Heart left ventricle (tissue), 16 donors: ENCODE measurements around the gene UCKL1. TPM values are rescaled to one million over a fixed set of nuclear protein-coding genes. Genes with fewer than 3 reads are reported as not detected.

Experiments used
- ATAC-seq, 4 donors: fragments of 200-7000 bp; cut with Tn5 transposase; one replicate each; pipeline ENCODE4 v1.9.1; 2020 to 2022; ENCODE audit warnings: moderate library complexity in 4 of 4, mild to moderate bottlenecking in 3 of 4, moderate number of reproducible peaks in 1 of 4
- DNase-seq, 5 donors: peaks; one replicate each; pipeline ENCODE4 v3.0.0-alpha.2; 2020
- H3K27ac ChIP-seq, 12 donors: fragments of 200-600 bp; sonication (generic) in 4 of 12; one replicate each; pipeline versions ENCODE4 v1.5.0 to v1.8.0; 2016 to 2022; ENCODE audit warnings: mild to moderate bottlenecking in 2 of 12
- H3K27me3 ChIP-seq, 9 donors: fragments of 200-600 bp; sonication (generic) in 2 of 9; one replicate each; pipeline versions ENCODE4 v1.5.1 to v1.8.0; 2016 to 2022; ENCODE audit warnings: mild to moderate bottlenecking in 3 of 9
- H3K36me3 ChIP-seq, 9 donors: fragments of 200-600 bp; sonication (generic) in 2 of 9; one replicate each; pipeline versions ENCODE4 v1.5.0 to v1.8.0; 2018 to 2022; ENCODE audit warnings: mild to moderate bottlenecking in 2 of 9
- H3K4me1 ChIP-seq, 12 donors: fragments of 200-600 bp; sonication (generic) in 4 of 12; one replicate each; pipeline versions ENCODE4 v1.5.0 to v1.8.0; 2016 to 2022; ENCODE audit warnings: mild to moderate bottlenecking in 3 of 12
- H3K4me3 ChIP-seq, 12 donors: fragments of 200-600 bp; sonication (generic) in 4 of 12; one replicate each; pipeline versions ENCODE4 v1.5.0 to v1.8.0; 2017 to 2022; ENCODE audit warnings: mild to moderate bottlenecking in 9 of 12, moderate library complexity in 4 of 12
- H3K9me3 ChIP-seq, 12 donors: fragments of 200-600 bp; sonication (generic) in 4 of 12; one replicate each; pipeline versions ENCODE4 v1.5.0 to v1.8.0; 2016 to 2022; ENCODE audit warnings: mild to moderate bottlenecking in 1 of 12
- POLR2A ChIP-seq, 2 donors: fragments of 450-650 bp; IDR thresholded peaks; one replicate each; pipeline ENCODE4 v1.6.1; 2017; ENCODE audit warnings: antibody characterized with exemption in 2 of 2, mild to moderate bottlenecking in 2 of 2, moderate library complexity in 2 of 2
- WGBS, 4 donors: extraction: QIAGEN DNeasy Blood & Tissue Kit in 2 of 4; methylation state at CpG; one replicate each; pipeline versions ENCODE4 v1.1.5 to v1.1.7; 2013 to 2018; 5-methylcytosine and 5-hydroxymethylcytosine counted together
- intact Hi-C, 10 donors: fragments of 100-400 bp; cut with DNase I; formaldehyde crosslinking; loops; one replicate each; pipeline versions ENCODE4 v1.11.1 to v1.14.2; 2022
- polyA plus RNA-seq, 2 donors: library from polyadenylated mRNA; stranded (reverse); fragments of 200-250 nt; gene quantifications; one replicate each; pipeline ENCODE4 v1.2.3, GENCODE V29; 2013
- total RNA-seq, 9 donors: library from RNA; depleted of rRNA in 2 of 9; stranded (reverse); fragments of >200 nt in 2 of 9; fragmentation: NEBNext Ultra II Directional in 3 of 9; extraction: Animal tissue kit (Norgen Biotek cat#: 25700) in 3 of 9; gene quantifications; one replicate each; pipeline versions ENCODE4 v1.1.0 to v1.2.4, GENCODE V29; 2016 to 2023
- TF ChIP-seq, protein P1 (sequence below), 12 donors: fragments of 200-600 bp; sonication (generic) in 4 of 12; IDR thresholded peaks; one replicate each; pipeline versions ENCODE4 v1.5.0 to v1.8.0; 2018 to 2022; ENCODE audit warnings: antibody characterized with exemption in 12 of 12, mild to moderate bottlenecking in 5 of 12
- donor health status: ischemic (EF 13 %, LVEDD 7.1; RV severe dilation, severe dysfunction).
- donor health status: healthy with polysubstance abuse.
- donor health status: DM: no; HTN: yes; CAD: no.
- donor health status: DM: no; HTN: no; CAD: no.
- donor health status: ischemic (EF 25% LVEDD 6.9; RV normal size, moderate dysfunction).
- donor health status: ischemic (EF 25% LVEDD 5.7; RV mildly dilated, moderate dysfunction).
- donor health status: healthy.
- donor health status: DM: yes; HTN: yes; CAD: no.
- donor health status: ischemic (EF 35%, LVEDD 5.7; RV mildly dilated, moderate dysfunction).
- donor health status: nonischemic (EF 11% LVEDD 7.7; RV severe dilation, severe dysfunction).
- donor health status: DM: yes; HTN: yes; CAD: no.
- donor health status: PGD.
- donor health status: ischemic (EF 29% LVEDD 5.4; RV normal size, mild dysfunction).
- donor health status: nonischemic (EF 23%, LVEDD 6.1; RV moderate dilation, normal function).

UCKL1 gene
- total and polyA plus RNA-seq, 11 donors: 27.7 to 49.7 (median 37.5) TPM

GRCh38 chr20:63957004-63957689, 931 bp upstream of the UCKL1 start:
- Histone ChIP-seq H3K27me3 (no peaks in the 10 kb centered on the region), H3K36me3 (peaks cover 0 to 33% (median 14%) of the 10 kb centered on the region in 9 donors), H3K27ac (peak overlapping the region in 11 of 12 donors; percentile 7 to 98 (median 38)), H3K4me3 (peak overlapping the region; percentile 19 to 100 (median 90)), H3K4me1 (peaks cover 0 to 52% (median 43%) of the 10 kb centered on the region in 12 donors), H3K9me3 (no peaks in the 10 kb centered on the region)
- DNase-seq (peak in 4 of 5 donors; percentile 66 to 78 (median 68)), ATAC-seq (peak; percentile 38 to 54 (median 50))
- intact Hi-C loops: no loop called here
- WGBS, 4 donors: 6 to 12% (median 8%) methylated on average over 19 to 28 of the region's 28 CpGs
- TF ChIP-seq, protein P1, sequence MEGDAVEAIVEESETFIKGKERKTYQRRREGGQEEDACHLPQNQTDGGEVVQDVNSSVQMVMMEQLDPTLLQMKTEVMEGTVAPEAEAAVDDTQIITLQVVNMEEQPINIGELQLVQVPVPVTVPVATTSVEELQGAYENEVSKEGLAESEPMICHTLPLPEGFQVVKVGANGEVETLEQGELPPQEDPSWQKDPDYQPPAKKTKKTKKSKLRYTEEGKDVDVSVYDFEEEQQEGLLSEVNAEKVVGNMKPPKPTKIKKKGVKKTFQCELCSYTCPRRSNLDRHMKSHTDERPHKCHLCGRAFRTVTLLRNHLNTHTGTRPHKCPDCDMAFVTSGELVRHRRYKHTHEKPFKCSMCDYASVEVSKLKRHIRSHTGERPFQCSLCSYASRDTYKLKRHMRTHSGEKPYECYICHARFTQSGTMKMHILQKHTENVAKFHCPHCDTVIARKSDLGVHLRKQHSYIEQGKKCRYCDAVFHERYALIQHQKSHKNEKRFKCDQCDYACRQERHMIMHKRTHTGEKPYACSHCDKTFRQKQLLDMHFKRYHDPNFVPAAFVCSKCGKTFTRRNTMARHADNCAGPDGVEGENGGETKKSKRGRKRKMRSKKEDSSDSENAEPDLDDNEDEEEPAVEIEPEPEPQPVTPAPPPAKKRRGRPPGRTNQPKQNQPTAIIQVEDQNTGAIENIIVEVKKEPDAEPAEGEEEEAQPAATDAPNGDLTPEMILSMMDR (IDR thresholded peaks at IDR 0.05): peak in 3 of 12 donors; percentile 7 to 15 (median 7)
- TF ChIP-seq POLR2A (IDR thresholded peaks at IDR 0.05): peak in 1 of 2 donors; percentile 29

GRCh38 chr20:63956664-63957003, 418 bp upstream of the UCKL1 start:
- Histone ChIP-seq H3K9me3 (no peaks in the 10 kb centered on the region), H3K4me1 (peaks cover 0 to 57% (median 48%) of the 10 kb centered on the region in 12 donors), H3K27ac (peak overlapping the region in 11 of 12 donors; percentile 7 to 98 (median 38)), H3K4me3 (peak overlapping the region; percentile 19 to 100 (median 90)), H3K36me3 (peaks cover 0 to 27% (median 14%) of the 10 kb centered on the region in 9 donors), H3K27me3 (no peaks in the 10 kb centered on the region)
- intact Hi-C loops: no loop called here
- 1 to 7% (median 2%) methylated on average over 15 of the region's 15 CpGs for WGBS, 4 donors
- ATAC-seq (peak in 1 of 4 donors; percentile 3), DNase-seq (no peak)
- TF ChIP-seq, protein P1 (IDR thresholded peaks at IDR 0.05): no peak
- TF ChIP-seq POLR2A (IDR thresholded peaks at IDR 0.05): no peak

DNA sequence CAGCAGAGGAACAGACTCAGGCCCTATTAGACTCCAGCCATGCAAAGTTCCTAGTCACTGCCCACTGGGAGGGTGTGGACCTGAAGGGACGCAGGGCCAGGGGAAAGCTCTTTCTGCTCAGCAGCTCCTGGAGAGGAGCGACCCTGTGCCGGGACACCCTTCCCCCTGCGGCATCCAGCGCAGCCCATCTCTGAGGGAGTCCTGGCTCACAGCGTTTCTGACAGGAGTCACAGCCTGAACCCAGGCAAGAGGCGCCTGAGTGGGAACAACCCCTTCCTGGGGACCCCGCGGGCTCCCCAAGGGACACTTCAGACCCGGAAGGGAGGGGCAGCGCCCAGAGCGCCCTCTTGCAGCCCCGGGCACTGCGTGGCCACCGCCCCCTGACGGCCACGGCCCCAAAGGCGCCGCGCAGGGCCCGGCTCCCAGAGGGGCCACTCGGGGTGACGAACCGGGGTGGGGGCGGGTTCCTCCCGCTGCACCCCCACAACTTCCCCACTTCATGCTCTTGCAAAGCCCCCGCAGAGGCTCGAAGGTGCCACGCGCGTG, 862 bp downstream of the UCKL1 start:
- H3K4me3 ChIP-seq: peak overlapping the region; percentile 58 to 100 (median 96)
- ATAC-seq: peak in 3 of 4 donors; percentile 18 to 32 (median 21)
- intact Hi-C loops: loop anchor here in 1 of 10 donors (2.0 kb wide), 1 partner anchor 47 kb away; no protein-coding TSS in a partner anchor
- H3K9me3 ChIP-seq: no peaks in the 10 kb centered on the region
- DNase-seq: peak in 3 of 5 donors; percentile 58 to 73 (median 58)
- TF ChIP-seq POLR2A (IDR thresholded peaks at IDR 0.05): no peak
- TF ChIP-seq, protein P1 (IDR thresholded peaks at IDR 0.05): peak; percentile 18 to 64 (median 44)
- H3K27me3 ChIP-seq: no peaks in the 10 kb centered on the region
- peaks cover 0 to 20% (median 7%) of the 10 kb centered on the region in 9 donors for H3K36me3 ChIP-seq
- 0 to 1% (median 0%) methylated on average over 3 to 31 of the region's 31 CpGs for WGBS, 4 donors
- peaks cover 0 to 70% (median 56%) of the 10 kb centered on the region in 12 donors for H3K4me1 ChIP-seq
- H3K27ac ChIP-seq: peak overlapping the region; percentile 88 to 99 (median 98)
